ENCODE results near the gene SLC2A9. TPM values are rescaled to one million over a fixed set of nuclear protein-coding genes. Genes with fewer than 3 reads are reported as not detected.

The SLC2A9 gene
- total and polyA plus RNA-seq, 2 of the 13 experiments (the other 11 are each of a cell fraction or from before 2014, with no cell fraction given) = 36.2 to 42.3 TPM

DNA sequence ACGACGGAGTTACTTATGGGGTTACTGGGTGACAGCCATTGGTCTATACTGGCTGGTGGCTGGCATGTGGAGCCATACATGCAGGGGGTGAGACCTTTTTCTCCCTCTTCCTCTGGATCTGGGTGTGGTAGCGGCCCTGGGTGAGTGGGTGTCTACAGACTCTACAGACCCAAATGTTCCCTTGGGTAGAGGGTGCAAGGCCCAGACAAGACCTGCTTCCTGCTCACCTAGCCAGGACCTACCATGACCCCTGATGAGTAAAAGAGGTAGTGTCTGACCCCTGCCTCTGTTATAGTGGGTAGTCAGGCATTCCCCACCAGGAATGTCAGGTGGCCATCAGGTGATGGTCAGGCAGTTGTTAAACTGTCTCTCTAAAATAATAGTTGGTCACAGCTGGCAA, 66.8 kb downstream of the SLC2A9 start:
- FAIRE-seq (no peak), ATAC-seq (no peak), DNase-seq (ENCODE audit: low spot score) (no peak)
- POLR2A ChIA-PET = no interaction called here
- Histone ChIP-seq H3K9me3 (ENCODE audit: low read length) (no peaks in the 10 kb centered on the region), H2AFZ (ENCODE audit: low read length) (no peak overlapping the region), H3K36me3 (replicated peaks in 1 of 2; ENCODE audit: control insufficient read depth in 1 of 2, insufficient read depth in 2 of 2, low read length in 2 of 2) (peaks cover 5 to 30% of the 10 kb centered on the region in 2 experiments; a peak in 4 of 5 replicates), H3K4me1 (ENCODE audit: insufficient read depth, low read length) (no peaks in the 10 kb centered on the region), H4K20me1 (ENCODE audit: insufficient read depth, low read length) (no peaks in the 10 kb centered on the region; the same call in 1 of the 2 replicates), H3K27ac (ENCODE audit: extremely low read length, insufficient read depth, low read length) (no peak overlapping the region), H3K27me3 (ENCODE audit: control insufficient read depth in 1 of 2, insufficient read depth in 2 of 2, low read length in 2 of 2) (no peaks in the 10 kb centered on the region), H3K4me2 (ENCODE audit: low read depth, low read length) (no peak overlapping the region), H3K9ac (ENCODE audit: insufficient read depth, low read depth, low read length) (no peak overlapping the region), H3K4me3 (replicated peaks in 1 of 3; ENCODE audit: insufficient read depth in 1 of 3, low read depth in 2 of 3, low read length in 3 of 3) (no peak overlapping the region), H3K79me2 (ENCODE audit: insufficient read depth, low read length) (peaks cover 2% of the 10 kb centered on the region)
- 50% methylated on average over 2 of the region's 3 CpGs for WGBS (ENCODE audit: low lambda C conversion rate)
- intact Hi-C loops (cut with micrococcal nuclease; ENCODE audit: unreplicated experiment) = no loop called here
- CTCF ChIA-PET (ENCODE audit: low intra/inter-chr PET ratio, low total read pairs) = no interaction called here
- TF ChIP-seq, protein P1, sequence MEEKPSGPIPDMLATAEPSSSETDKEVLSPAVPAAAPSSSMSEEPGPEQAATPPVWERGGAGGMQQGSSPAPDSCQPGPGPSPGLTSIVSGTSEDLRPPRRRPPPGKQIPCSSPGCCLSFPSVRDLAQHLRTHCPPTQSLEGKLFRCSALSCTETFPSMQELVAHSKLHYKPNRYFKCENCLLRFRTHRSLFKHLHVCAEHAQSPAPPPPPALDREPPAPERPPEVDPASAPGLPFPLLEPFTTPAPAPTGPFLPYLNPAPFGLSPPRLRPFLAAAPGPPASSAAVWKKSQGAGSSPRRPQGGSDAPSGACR (CRISPR knock-in tag; IDR thresholded peaks at IDR 0.05) = no peak
- no peak for TF ChIP-seq MXI1 (IDR thresholded peaks at IDR 0.05; ENCODE audit: borderline replicate concordance, low read depth, low read length)
- TF ChIP-seq KLF6 (CRISPR knock-in tag; IDR thresholded peaks at IDR 0.05) = no peak
- TF ChIP-seq ZSCAN30 (CRISPR knock-in tag; IDR thresholded peaks at IDR 0.05) = no peak
- TF ChIP-seq CEBPB (IDR thresholded peaks at IDR 0.05; ENCODE audit: borderline replicate concordance, low read depth, low read length) = no peak
- TF ChIP-seq ZNF549 (CRISPR knock-in tag; IDR thresholded peaks at IDR 0.05) = no peak
- TF ChIP-seq ZSCAN25 (CRISPR knock-in tag; IDR thresholded peaks at IDR 0.05) = no peak
- TF ChIP-seq, protein P2, sequence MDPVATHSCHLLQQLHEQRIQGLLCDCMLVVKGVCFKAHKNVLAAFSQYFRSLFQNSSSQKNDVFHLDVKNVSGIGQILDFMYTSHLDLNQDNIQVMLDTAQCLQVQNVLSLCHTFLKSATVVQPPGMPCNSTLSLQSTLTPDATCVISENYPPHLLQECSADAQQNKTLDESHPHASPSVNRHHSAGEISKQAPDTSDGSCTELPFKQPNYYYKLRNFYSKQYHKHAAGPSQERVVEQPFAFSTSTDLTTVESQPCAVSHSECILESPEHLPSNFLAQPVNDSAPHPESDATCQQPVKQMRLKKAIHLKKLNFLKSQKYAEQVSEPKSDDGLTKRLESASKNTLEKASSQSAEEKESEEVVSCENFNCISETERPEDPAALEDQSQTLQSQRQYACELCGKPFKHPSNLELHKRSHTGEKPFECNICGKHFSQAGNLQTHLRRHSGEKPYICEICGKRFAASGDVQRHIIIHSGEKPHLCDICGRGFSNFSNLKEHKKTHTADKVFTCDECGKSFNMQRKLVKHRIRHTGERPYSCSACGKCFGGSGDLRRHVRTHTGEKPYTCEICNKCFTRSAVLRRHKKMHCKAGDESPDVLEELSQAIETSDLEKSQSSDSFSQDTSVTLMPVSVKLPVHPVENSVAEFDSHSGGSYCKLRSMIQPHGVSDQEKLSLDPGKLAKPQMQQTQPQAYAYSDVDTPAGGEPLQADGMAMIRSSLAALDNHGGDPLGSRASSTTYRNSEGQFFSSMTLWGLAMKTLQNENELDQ (CRISPR knock-in tag; IDR thresholded peaks at IDR 0.05; ENCODE audit: borderline replicate concordance) = no peak
- no peak for TF ChIP-seq ZSCAN22 (CRISPR knock-in tag; IDR thresholded peaks at IDR 0.05)
- no peak for TF ChIP-seq NR2C2 (CRISPR knock-in tag; IDR thresholded peaks at IDR 0.05; ENCODE audit: borderline replicate concordance)
- TF ChIP-seq ZNF282 (IDR thresholded peaks at IDR 0.05; ENCODE audit: partially characterized antibody) = no peak
- TF ChIP-seq, protein P3, sequence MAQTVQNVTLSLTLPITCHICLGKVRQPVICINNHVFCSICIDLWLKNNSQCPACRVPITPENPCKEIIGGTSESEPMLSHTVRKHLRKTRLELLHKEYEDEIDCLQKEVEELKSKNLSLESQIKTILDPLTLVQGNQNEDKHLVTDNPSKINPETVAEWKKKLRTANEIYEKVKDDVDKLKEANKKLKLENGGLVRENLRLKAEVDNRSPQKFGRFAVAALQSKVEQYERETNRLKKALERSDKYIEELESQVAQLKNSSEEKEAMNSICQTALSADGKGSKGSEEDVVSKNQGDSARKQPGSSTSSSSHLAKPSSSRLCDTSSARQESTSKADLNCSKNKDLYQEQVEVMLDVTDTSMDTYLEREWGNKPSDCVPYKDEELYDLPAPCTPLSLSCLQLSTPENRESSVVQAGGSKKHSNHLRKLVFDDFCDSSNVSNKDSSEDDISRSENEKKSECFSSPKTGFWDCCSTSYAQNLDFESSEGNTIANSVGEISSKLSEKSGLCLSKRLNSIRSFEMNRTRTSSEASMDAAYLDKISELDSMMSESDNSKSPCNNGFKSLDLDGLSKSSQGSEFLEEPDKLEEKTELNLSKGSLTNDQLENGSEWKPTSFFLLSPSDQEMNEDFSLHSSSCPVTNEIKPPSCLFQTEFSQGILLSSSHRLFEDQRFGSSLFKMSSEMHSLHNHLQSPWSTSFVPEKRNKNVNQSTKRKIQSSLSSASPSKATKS (CRISPR knock-in tag; IDR thresholded peaks at IDR 0.05) = no peak
- TF ChIP-seq HMGA1 (CRISPR knock-in tag; conservative IDR thresholded peaks at IDR 0.05) = no peak
- TF ChIP-seq, protein P4, sequence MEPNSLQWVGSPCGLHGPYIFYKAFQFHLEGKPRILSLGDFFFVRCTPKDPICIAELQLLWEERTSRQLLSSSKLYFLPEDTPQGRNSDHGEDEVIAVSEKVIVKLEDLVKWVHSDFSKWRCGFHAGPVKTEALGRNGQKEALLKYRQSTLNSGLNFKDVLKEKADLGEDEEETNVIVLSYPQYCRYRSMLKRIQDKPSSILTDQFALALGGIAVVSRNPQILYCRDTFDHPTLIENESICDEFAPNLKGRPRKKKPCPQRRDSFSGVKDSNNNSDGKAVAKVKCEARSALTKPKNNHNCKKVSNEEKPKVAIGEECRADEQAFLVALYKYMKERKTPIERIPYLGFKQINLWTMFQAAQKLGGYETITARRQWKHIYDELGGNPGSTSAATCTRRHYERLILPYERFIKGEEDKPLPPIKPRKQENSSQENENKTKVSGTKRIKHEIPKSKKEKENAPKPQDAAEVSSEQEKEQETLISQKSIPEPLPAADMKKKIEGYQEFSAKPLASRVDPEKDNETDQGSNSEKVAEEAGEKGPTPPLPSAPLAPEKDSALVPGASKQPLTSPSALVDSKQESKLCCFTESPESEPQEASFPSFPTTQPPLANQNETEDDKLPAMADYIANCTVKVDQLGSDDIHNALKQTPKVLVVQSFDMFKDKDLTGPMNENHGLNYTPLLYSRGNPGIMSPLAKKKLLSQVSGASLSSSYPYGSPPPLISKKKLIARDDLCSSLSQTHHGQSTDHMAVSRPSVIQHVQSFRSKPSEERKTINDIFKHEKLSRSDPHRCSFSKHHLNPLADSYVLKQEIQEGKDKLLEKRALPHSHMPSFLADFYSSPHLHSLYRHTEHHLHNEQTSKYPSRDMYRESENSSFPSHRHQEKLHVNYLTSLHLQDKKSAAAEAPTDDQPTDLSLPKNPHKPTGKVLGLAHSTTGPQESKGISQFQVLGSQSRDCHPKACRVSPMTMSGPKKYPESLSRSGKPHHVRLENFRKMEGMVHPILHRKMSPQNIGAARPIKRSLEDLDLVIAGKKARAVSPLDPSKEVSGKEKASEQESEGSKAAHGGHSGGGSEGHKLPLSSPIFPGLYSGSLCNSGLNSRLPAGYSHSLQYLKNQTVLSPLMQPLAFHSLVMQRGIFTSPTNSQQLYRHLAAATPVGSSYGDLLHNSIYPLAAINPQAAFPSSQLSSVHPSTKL (CRISPR knock-in tag; IDR thresholded peaks at IDR 0.05) = no peak
- no peak for TF ChIP-seq ZNF775 (CRISPR knock-in tag; IDR thresholded peaks at IDR 0.05; ENCODE audit: borderline replicate concordance)
- no peak for TF ChIP-seq SATB2 (CRISPR knock-in tag; IDR thresholded peaks at IDR 0.05)
- TF ChIP-seq SPEN (CRISPR knock-in tag; IDR thresholded peaks at IDR 0.05; ENCODE audit: low read depth) = no peak
- no peak for TF ChIP-seq ZBTB7B (CRISPR knock-in tag; IDR thresholded peaks at IDR 0.05)
- in situ Hi-C loops (cut with HindIII; ENCODE audit: extremely low pct_ligation_motif_present, low pct_unique_long_range_greater_than_20kb) = no loop called here
- no TSS peak for BruUV-seq (replicated peaks)

Data from HepG2 (cell line).